HG03135 (cell line): ENCODE results near the gene RIMS1.
A peak's percentile ranks its signal among the peaks of the same experiment; 100 is the strongest.

Source experiments
- ATAC-seq: cut with Tn5 transposase; IDR thresholded peaks from one replicate; pipeline ENCODE4 v1.9.1; 2021; ENCODE audit warnings: mild to moderate bottlenecking, moderate library complexity; ENCODE audit not compliant: unreplicated experiment

Gene RIMS1

GRCh38 chr6:72403413-72403812 lies 517.1 kb downstream of the RIMS1 start:
- no peak for ATAC-seq

- ATAC-seq = no peak
These were observed 520.2 kb downstream of the RIMS1 start for GRCh38 chr6:72406517-72406916.

- no peak for ATAC-seq
These were observed 524.4 kb downstream of the RIMS1 start for GRCh38 chr6:72410769-72411168.

GRCh38 chr6:72411872-72412708 lies 525.7 kb downstream of the RIMS1 start:
- peak; percentile 70 for ATAC-seq

- no peak for ATAC-seq
These were observed 526.3 kb downstream of the RIMS1 start for GRCh38 chr6:72412709-72413044.

GRCh38 chr6:72413884-72414283 lies 527.5 kb downstream of the RIMS1 start:
- no peak for ATAC-seq

GRCh38 chr6:72414657-72415056 lies 528.3 kb downstream of the RIMS1 start:
- ATAC-seq = no peak

GRCh38 chr6:72416744-72417465 lies 530.6 kb downstream of the RIMS1 start:
- ATAC-seq = no peak

GRCh38 chr6:72417759-72418158 lies 531.4 kb downstream of the RIMS1 start:
- ATAC-seq = no peak

GRCh38 chr6:72418495-72418894 lies 532.1 kb downstream of the RIMS1 start:
- no peak for ATAC-seq

GRCh38 chr6:72419966-72420365 lies 533.6 kb downstream of the RIMS1 start:
- no peak for ATAC-seq

GRCh38 chr6:72420409-72420808 lies 534.1 kb downstream of the RIMS1 start:
- ATAC-seq = no peak

GRCh38 chr6:72421387-72421786 lies 535.0 kb downstream of the RIMS1 start:
- ATAC-seq = no peak

GRCh38 chr6:72422171-72422570 lies 535.8 kb downstream of the RIMS1 start:
- ATAC-seq = no peak

GRCh38 chr6:72424476-72424875 lies 538.1 kb downstream of the RIMS1 start:
- no peak for ATAC-seq

- no peak for ATAC-seq
These were observed 538.8 kb downstream of the RIMS1 start for GRCh38 chr6:72425003-72425681.

- ATAC-seq = no peak
These were observed 554.3 kb downstream of the RIMS1 start for GRCh38 chr6:72440611-72441010.

- ATAC-seq = no peak
These were observed 560.1 kb downstream of the RIMS1 start for GRCh38 chr6:72446430-72446829.
